OCI-LY1 (cell line): ENCODE measurements around the gene ZNF521.

Experiments
- H2AFZ ChIP-seq: fragments of 200-600 bp; sonication (generic), shearing (Covaris generic); 2 replicates; pipeline ENCODE4 v1.6.0; 2014; ENCODE audit warnings: antibody characterized with exemption, mild to moderate bottlenecking, low read length
- H3F3A ChIP-seq: fragments of 200-600 bp; sonication (generic), shearing (Covaris generic); 2 replicates; pipeline ENCODE4 v1.6.0; 2014; ENCODE audit warnings: mild to moderate bottlenecking, antibody characterized with exemption, low read length, moderate library complexity; ENCODE audit not compliant: insufficient read depth
- H3K27ac ChIP-seq: fragments of 200-600 bp; sonication (generic); 2 replicates; pipeline ENCODE4 v1.5.1; 2014; ENCODE audit warnings: low read length, mixed run types, mild to moderate bottlenecking, low read depth; ENCODE audit not compliant: poor library complexity, severe bottlenecking
- H3K27me3 ChIP-seq: fragments of 200-600 bp; sonication (generic); 2 replicates; pipeline ENCODE4 v1.6.0; 2014; ENCODE audit warnings: antibody characterized with exemption, mild to moderate bottlenecking, low read length, moderate library complexity; ENCODE audit not compliant: insufficient read depth
- H3K36me3 ChIP-seq: fragments of 200-600 bp; sonication (generic); 2 replicates; pipeline ENCODE4 v1.6.1; 2014; ENCODE audit warnings: mild to moderate bottlenecking, antibody characterized with exemption, low read length, moderate library complexity, mixed read lengths; ENCODE audit not compliant: insufficient read depth
- H3K4me1 ChIP-seq: fragments of 200-600 bp; sonication (generic); 2 replicates; pipeline ENCODE4 v1.5.1; 2014; ENCODE audit warnings: mild to moderate bottlenecking, low read length, moderate library complexity; ENCODE audit not compliant: insufficient read depth, severe bottlenecking
- H3K4me2 ChIP-seq: fragments of 200-600 bp; sonication (generic), shearing (Covaris generic); 2 replicates; pipeline ENCODE4 v1.6.1; 2014; ENCODE audit warnings: low read length
- H3K4me3 ChIP-seq: fragments of 200-600 bp; sonication (generic); 2 replicates; pipeline ENCODE4 v1.5.1; 2014; ENCODE audit warnings: low read length, low read depth, mild to moderate bottlenecking, mixed read lengths; ENCODE audit not compliant: poor library complexity, severe bottlenecking
- H3K79me2 ChIP-seq: fragments of 200-600 bp; shearing (Covaris generic); 2 replicates; pipeline ENCODE4 v1.6.1; 2016; ENCODE audit warnings: mixed run types, low read length, mixed read lengths; ENCODE audit not compliant: insufficient read depth
- H3K9ac ChIP-seq: fragments of 200-600 bp; sonication (generic), shearing (Covaris generic); 2 replicates; pipeline ENCODE4 v1.6.1; 2014; ENCODE audit warnings: mild to moderate bottlenecking, low read length, mixed read lengths
- H3K9me2 ChIP-seq: fragments of 200-600 bp; sonication (generic), shearing (Covaris generic); 2 replicates; pipeline ENCODE4 v1.6.1; 2014; ENCODE audit warnings: low read depth, mild to moderate bottlenecking, low read length, mixed read lengths
- H3K9me3 ChIP-seq: fragments of 200-600 bp; shearing (Covaris generic); 2 replicates; pipeline ENCODE4 v1.6.1; 2014; ENCODE audit warnings: low read length, mixed read lengths
- H4K20me1 ChIP-seq: fragments of 200-600 bp; sonication (generic), shearing (Covaris generic); 2 replicates; pipeline ENCODE4 v1.6.0; 2016; ENCODE audit warnings: mild to moderate bottlenecking, low read length; ENCODE audit not compliant: insufficient read depth
- CTCF ChIP-seq: fragments of 200-600 bp; sonication (generic), shearing (Covaris generic); IDR thresholded peaks from 2 replicates; pipeline ENCODE4 v1.5.1; 2017; ENCODE audit warnings: mild to moderate bottlenecking, antibody characterized with exemption, low read length, moderate library complexity, mixed read lengths
- EZH2 ChIP-seq: fragments of 200-600 bp; sonication (generic), shearing (Covaris generic); IDR thresholded peaks from 2 replicates; pipeline ENCODE4 v1.8.0; 2017; ENCODE audit warnings: borderline replicate concordance, mixed run types, mild to moderate bottlenecking, antibody characterized with exemption, low read length, moderate library complexity, mixed read lengths

The ZNF521 gene

GRCh38 chr18:25180973-25181548 lies 170.9 kb downstream of the ZNF521 start:
- H3K4me2 ChIP-seq, result no peak overlapping the region
- H3K4me3 ChIP-seq, result no peak overlapping the region
- no peaks in the 10 kb centered on the region for H3K36me3 ChIP-seq
- no peak overlapping the region for H3K9ac ChIP-seq
- H4K20me1 ChIP-seq, result no peaks in the 10 kb centered on the region
- no peaks in the 10 kb centered on the region for H3K79me2 ChIP-seq
- no peak overlapping the region for H3K27ac ChIP-seq
- H3K27me3 ChIP-seq, result no peaks in the 10 kb centered on the region
- H3K9me3 ChIP-seq, result no peaks in the 10 kb centered on the region
- H3K4me1 ChIP-seq, result no peaks in the 10 kb centered on the region
- no peaks in the 10 kb centered on the region for H3K9me2 ChIP-seq
- no peak for TF ChIP-seq CTCF
- no peaks in the 10 kb centered on the region for H3F3A ChIP-seq
- H2AFZ ChIP-seq, result no peak overlapping the region

DNA sequence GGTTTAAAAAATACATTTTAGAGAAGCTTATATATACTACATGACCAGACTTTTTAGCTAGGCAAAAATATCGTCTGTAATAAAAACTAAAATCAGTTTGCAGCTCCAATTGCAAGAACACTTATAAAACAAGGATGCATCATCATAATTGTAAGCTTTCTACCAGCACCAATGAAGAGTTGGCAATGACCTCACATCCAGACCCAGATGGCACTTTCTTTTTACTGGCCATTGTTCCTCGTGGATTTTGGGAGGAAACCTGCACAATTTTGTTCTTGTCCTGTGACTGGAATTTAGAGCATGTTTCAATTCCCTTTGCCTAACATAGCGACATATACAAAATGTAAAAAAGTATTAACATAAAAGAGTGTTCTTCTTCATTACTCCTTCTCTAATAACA lies 174.3 kb downstream of the ZNF521 start:
- Histone ChIP-seq H3K27me3 (no peaks in the 10 kb centered on the region), H2AFZ (no peak overlapping the region), H3K4me1 (no peaks in the 10 kb centered on the region), H3K79me2 (no peaks in the 10 kb centered on the region), H3K9ac (no peak overlapping the region), H3F3A (no peaks in the 10 kb centered on the region), H3K36me3 (no peaks in the 10 kb centered on the region), H3K27ac (no peak overlapping the region), H3K9me3 (no peaks in the 10 kb centered on the region), H3K4me2 (no peak overlapping the region), H3K4me3 (no peak overlapping the region), H4K20me1 (no peaks in the 10 kb centered on the region), H3K9me2 (no peaks in the 10 kb centered on the region)
- TF ChIP-seq CTCF, result no peak
- TF ChIP-seq EZH2, result no peak

DNA sequence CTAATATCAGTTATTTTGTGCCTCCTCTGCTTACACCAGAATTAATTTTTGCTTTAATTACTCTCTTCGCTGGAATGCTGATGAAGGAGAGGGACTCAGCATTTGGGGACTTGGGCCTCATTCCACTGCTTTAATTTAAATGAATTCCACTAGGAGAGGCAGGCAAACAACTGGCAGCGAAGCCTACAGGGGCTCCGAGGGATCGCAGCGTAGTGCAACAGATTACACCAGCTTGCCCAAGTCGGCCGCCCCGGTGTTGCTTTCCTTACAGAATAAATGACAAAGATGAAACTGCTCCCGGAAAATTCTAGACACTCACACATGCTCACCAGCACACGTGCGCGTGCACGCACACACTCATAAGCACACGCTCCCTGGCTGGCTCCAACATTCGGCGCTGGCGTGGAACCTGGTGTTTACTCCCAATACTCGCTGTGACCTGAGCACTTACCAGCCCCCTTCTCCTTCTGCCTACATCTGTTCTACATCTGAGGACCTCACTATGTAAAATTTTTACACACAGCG lies 175.4 kb downstream of the ZNF521 start:
- H4K20me1 ChIP-seq, result no peaks in the 10 kb centered on the region
- TF ChIP-seq CTCF, result no peak
- no peak for TF ChIP-seq EZH2
- no peaks in the 10 kb centered on the region for H3F3A ChIP-seq
- H3K27me3 ChIP-seq, result no peaks in the 10 kb centered on the region
- no peaks in the 10 kb centered on the region for H3K36me3 ChIP-seq
- H3K27ac ChIP-seq, result no peak overlapping the region
- H3K9me2 ChIP-seq, result no peaks in the 10 kb centered on the region
- no peak overlapping the region for H3K4me2 ChIP-seq
- H2AFZ ChIP-seq, result no peak overlapping the region
- H3K9me3 ChIP-seq, result no peaks in the 10 kb centered on the region
- H3K79me2 ChIP-seq, result no peaks in the 10 kb centered on the region
- no peaks in the 10 kb centered on the region for H3K4me1 ChIP-seq
- H3K9ac ChIP-seq, result no peak overlapping the region
- no peak overlapping the region for H3K4me3 ChIP-seq
